Epithelial cell of esophagus (primary cell): ENCODE measurements around the gene L3MBTL1.
"Not testable (repeated sequence)": the region's sequence is repeated elsewhere in the genome, so short reads cannot be mapped to it uniquely, and the experiment has no call there.

Experiments used
- DNase-seq: peaks from one replicate; pipeline ENCODE4 v3.0.0; 2010; ENCODE audit warnings: low read depth
- H3K4me3 ChIP-seq: 2 replicates; pipeline ENCODE4 v1.5.1; 2011; ENCODE audit warnings: mild to moderate bottlenecking, low read length, control low read depth
- TF ChIP-seq, protein P1 (sequence below): IDR thresholded peaks from 2 replicates; pipeline ENCODE4 v1.5.1; 2011; ENCODE audit warnings: low read depth, mild to moderate bottlenecking, low read length, control low read depth, inconsistent platforms; ENCODE audit not compliant: insufficient read depth; ENCODE audit errors: missing control alignments

Gene L3MBTL1

GRCh38 chr20:43583982-43584432, 76.5 kb downstream of the L3MBTL1 start:
- TF ChIP-seq, protein P1, sequence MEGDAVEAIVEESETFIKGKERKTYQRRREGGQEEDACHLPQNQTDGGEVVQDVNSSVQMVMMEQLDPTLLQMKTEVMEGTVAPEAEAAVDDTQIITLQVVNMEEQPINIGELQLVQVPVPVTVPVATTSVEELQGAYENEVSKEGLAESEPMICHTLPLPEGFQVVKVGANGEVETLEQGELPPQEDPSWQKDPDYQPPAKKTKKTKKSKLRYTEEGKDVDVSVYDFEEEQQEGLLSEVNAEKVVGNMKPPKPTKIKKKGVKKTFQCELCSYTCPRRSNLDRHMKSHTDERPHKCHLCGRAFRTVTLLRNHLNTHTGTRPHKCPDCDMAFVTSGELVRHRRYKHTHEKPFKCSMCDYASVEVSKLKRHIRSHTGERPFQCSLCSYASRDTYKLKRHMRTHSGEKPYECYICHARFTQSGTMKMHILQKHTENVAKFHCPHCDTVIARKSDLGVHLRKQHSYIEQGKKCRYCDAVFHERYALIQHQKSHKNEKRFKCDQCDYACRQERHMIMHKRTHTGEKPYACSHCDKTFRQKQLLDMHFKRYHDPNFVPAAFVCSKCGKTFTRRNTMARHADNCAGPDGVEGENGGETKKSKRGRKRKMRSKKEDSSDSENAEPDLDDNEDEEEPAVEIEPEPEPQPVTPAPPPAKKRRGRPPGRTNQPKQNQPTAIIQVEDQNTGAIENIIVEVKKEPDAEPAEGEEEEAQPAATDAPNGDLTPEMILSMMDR: no peak
- no peak overlapping the region for H3K4me3 ChIP-seq
- DNase-seq: peak; percentile 86

GRCh38 chr20:43584448-43585136, 77.1 kb downstream of the L3MBTL1 start:
- TF ChIP-seq, protein P1: no peak
- no peak for DNase-seq
- no peak overlapping the region for H3K4me3 ChIP-seq

DNA sequence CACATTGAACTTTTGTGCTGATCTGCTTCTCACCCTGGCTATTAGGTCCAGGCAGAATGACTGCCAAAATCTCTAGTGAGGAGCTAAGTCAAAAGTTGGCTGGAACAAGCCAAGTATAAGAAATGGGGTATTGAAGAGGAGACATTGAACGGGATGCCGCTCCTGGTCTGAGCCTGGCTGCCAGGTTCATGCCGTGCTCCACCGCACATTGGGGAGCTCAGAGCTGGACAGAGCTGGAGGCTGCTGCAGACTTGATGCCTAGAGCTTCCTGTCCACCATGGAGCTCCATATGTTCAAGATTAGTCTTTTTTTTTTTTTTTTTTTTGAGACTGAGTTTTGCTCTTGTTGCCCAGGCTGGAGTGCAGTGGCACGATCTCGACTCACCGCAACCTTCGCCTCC, 79.1 kb downstream of the L3MBTL1 start:
- H3K4me3 ChIP-seq: no peak overlapping the region
- TF ChIP-seq, protein P1: no peak
- DNase-seq: no peak

DNA sequence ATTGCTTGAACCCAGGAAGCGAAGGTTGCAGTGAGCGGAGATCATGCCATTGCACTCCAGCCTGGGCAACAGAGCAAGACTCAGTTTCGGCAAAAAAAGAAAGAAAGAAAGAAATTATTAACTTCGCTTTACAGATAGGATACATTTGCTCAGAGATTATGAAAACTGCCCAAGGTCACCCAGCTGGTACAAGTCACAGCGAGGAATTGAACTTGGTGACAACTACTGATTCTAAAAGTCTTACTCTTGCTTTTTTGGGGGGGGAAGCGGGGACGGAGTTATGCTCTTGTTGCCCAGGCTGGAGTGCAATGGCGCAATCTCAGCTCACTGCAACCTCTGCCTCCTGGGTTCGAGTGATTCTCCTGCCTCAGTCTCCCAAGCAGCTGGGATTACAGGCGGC, 81.0 kb downstream of the L3MBTL1 start:
- not testable (repeated sequence) for H3K4me3 ChIP-seq, DNase-seq

DNA sequence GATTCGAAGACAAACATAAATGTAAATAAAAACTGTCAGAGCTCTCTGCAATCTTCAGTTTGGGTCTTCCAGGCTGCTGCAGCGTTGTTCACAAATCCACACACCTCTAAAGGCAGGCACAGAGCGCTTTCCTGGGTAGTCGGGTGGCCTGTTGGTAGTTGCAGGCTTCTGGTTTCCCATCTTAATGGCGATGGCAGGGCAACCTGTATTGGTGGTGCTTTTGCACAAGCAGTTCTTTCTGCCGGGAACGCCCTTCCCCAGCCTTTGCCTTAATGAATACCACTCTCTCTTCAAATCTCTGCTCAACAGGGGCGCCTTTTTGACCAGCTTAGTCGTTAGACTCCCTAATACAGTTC, 82.5 kb downstream of the L3MBTL1 start:
- TF ChIP-seq, protein P1: no peak
- DNase-seq: no peak
- peak overlapping the region; percentile 88 for H3K4me3 ChIP-seq

DNA sequence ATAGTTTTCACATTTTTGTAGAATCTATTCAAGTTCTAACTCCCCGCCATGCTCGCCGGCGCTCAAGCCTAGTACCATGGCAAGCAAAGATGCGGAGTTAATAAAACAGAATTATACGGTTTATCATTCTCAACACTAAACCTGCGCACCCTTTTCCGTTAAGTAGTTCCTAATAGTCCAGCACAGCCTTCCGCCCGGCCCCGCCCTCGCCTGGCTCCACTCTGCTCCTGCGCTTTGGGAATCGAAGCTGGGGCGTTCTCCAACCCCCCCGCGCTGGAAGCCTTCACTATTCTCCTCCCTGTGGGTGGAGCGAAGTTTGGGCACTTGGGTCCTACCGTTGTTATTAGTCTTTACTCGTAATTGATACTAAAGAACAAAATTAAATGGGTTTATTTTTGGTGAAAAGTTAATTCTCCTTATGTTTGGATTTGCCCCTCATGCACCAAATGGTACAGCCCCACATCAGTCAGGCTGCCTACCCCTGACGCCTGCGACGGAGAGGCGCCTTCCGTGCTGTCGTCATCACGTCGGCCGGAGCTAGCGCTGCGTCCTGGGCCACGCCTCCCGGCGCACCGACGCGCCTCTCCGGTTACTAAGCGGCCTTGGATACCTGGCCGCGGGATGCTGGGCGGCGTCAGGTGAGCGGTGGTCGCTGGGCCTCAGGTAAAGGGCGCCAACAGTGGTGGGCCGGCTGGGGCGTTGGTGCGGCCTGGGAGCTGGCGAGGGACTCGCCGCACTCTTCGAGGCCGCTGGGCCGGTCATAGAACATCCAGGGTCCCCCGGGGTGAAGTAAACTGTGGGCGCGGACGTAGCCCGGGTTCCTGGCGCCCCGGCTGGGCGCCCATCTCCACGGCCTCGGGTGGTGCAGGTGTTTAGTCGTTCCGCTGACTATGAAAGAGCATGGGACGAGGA, 83.2 kb downstream of the L3MBTL1 start, which contains the start of gene IFT52:
Gene IFT52 (plus strand): TSS at position 546 of the 912 bp plus-strand sequence. CDS start 3,762 bp downstream, outside the sequence.
- TF ChIP-seq, protein P1: no peak
- peak; percentile 96 for DNase-seq
- H3K4me3 ChIP-seq: peak within 1 kb of the TSS; percentile 88
